HG02884 (cell line): ENCODE data around the gene KCNK15.
"Not testable (repeated sequence)": the region's sequence is repeated elsewhere in the genome, so short reads cannot be mapped to it uniquely, and the experiment has no call there.

ENCODE experiments used
- ATAC-seq: cut with Tn5 transposase; IDR thresholded peaks from one replicate; pipeline ENCODE4 v1.9.1; 2021; ENCODE audit warnings: mild to moderate bottlenecking, moderate library complexity; ENCODE audit not compliant: unreplicated experiment

Gene KCNK15

DNA sequence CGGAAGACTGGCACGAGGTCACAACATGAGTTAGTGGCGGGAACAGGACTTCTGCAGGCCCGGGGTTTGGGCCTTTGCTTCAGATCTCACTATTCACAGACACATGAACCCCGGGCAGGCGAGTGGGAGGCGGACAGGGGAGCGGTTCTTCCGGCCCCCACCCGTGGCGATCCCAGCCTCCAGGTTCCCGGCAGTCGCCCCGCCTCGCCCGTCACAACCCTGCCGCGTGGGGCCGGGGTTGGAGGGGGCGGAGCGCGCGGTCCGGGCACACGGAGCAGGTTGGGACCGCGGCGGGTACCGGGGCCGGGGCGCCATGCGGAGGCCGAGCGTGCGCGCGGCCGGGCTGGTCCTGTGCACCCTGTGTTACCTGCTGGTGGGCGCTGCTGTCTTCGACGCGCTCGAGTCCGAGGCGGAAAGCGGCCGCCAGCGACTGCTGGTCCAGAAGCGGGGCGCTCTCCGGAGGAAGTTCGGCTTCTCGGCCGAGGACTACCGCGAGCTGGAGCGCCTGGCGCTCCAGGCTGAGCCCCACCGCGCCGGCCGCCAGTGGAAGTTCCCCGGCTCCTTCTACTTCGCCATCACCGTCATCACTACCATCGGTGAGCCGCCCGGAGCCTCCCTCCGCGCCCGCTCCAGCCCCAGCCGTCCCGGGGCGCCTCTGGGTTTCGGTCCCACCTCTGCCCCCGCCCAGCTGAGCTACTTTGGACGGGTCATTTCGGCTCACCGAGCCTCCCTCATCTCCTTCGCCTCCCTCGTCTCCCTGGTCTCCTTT, at the start of gene KCNK15:
TSS of gene KCNK15 (plus strand) at position 268 of the 769 bp plus-strand sequence. CDS start at position 314, 46 bp downstream.
- ATAC-seq: no peak

DNA sequence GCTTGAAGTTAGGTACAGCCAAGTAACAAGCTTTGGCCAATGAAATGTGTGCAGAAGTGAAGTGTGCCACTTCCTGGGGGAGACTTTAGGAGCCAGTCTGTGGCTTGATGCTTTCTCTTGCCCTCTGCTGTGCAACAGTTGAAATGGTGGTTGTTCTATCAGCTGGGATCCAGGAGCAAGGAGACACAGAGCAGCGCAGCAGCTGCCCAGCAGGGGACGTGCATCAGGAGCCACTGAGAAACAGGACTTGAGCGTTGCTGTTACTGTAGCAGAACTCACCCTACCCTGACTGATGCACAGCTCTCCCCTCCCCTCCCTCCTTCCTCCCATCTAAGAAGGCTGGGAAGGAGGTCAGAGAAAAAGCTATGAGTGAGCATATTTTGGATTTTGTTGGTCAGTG, 49.4 kb upstream of the KCNK15 start:
- no peak for ATAC-seq

DNA sequence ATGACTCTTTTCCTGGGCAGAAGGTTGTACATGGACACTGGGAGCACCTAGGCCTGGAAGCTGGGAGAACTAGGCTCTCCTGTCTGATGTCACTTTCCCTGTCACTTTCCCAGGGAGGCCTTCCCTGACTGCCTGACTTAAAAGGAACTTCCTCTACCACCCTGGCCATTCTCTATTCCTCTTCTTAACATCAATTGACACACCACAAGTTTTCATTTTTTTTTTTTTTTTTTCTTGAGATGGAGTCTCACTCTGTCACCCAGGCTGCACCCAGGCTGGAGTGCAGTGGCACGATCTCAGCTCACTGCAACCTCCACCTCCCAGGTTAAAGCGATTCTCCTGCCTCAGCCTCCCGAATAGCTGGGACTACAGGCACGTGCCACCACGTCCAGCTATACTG, 48.6 kb upstream of the KCNK15 start:
- not testable (repeated sequence) for ATAC-seq

GRCh38 chr20:44698351-44698750, 47.3 kb upstream of the KCNK15 start:
- ATAC-seq: no peak

DNA sequence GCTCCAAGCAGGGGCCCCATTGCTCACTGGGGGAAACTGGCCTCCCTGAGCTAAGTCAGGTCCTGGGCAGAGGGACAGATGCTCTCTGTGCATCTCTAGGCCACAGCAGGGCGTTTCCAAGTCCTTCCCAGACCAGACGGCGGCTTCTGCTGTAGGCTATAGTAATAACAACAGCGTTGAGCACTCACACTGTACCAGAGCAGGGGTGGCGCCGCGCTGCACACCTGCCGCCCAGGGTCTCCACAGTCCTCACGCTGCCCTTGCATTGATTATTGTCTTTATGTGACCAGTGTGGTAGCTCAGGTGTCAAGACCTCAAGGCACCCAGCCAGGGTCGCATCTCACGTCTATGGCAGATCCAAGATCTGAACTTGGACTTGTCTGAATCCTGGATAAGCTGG, 45.4 kb upstream of the KCNK15 start:
- no peak for ATAC-seq

DNA sequence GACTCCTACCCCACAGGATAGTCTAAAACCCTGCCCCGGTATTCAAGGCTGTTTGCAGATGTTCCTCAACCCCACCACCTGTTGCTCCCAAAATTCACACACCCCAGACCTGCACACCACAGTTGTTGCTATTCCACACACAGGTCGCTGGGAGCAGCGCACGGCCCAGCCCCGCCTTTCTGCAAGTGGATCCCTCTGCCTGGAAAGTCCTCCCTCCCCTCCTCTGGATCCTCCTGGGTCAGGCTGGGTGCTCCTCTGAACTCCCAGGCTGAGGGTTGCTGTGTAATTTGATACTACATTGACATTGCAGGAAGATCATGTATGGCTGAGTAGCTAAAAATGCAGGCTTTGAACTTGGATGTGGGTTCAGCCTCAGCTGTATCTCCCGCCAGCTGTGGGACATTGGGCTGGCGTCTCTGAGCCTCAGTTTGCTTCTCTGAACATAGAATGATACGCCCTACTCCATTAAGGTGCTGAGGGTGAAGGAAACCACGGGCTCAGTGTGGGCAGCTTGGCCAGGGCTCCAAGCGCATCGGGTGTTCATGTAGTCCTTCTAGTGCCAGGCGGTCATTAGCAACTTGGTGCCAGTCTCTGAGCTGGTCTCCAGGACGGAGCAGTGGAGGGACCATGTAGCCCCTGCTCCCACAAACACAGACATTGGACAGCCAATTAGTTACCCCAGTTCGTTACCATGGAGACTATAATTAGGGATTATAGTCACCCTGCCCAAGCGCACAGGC, 44.4 kb upstream of the KCNK15 start:
- ATAC-seq: no peak

DNA sequence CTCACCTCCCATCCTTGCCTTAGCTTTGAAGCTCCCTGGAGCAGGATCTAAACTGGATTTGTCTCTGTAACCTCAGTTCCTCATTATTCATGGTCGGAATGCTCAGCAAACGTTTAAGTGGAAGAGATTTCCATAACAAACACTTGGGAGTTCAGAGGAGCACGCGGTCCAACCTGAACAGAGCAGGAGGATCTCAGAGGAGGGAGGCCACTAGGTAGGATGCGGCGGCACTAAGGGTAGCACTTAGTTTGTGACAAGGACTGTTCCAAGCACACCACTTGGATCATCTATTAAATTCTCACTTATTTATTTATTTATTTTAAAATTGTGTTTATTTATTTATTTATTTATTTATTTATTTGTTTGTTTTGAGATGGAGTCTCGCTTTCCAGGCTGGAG, 43.8 kb upstream of the KCNK15 start:
- ATAC-seq: no peak

GRCh38 chr20:44702776-44703175, 42.9 kb upstream of the KCNK15 start:
- ATAC-seq: no peak

DNA sequence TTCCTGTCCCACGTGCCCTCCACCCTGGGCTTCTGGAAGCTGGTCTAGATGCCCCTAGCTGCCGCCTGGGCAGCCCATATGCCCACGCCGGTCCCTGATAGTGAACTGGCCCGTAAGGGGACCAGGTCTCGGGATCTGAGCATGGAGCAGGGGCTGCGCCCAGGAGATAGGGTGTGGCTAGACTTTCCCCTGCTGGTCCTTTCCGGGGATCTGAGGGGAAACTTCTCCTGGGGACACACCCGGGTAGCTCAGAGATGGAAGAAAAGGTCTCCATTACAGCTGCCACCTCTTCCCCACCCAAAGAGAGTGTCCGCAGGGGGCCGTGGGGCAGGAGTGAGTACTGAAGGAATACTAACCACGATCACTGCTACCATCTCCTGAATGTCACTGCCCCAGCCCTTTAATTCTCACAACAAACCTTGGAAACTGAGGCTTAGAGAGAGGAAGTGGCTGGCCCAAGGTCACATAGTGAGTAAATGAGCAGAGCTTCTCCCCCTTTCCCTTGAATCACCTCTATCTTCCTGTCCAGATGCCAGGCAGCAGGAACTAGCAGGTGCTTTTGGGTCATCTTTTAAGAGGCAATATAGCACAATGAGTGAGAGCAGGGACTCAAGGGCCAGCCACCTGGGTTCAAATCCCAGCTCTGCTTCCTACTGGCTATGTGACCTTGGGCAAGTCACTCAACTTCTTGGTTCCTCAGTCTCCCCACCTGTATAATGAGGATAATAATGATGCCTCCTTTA, 42.3 kb upstream of the KCNK15 start:
- no peak for ATAC-seq

- no peak for ATAC-seq
Measured at GRCh38 chr20:44703956-44704488, 41.6 kb upstream of the KCNK15 start.

DNA sequence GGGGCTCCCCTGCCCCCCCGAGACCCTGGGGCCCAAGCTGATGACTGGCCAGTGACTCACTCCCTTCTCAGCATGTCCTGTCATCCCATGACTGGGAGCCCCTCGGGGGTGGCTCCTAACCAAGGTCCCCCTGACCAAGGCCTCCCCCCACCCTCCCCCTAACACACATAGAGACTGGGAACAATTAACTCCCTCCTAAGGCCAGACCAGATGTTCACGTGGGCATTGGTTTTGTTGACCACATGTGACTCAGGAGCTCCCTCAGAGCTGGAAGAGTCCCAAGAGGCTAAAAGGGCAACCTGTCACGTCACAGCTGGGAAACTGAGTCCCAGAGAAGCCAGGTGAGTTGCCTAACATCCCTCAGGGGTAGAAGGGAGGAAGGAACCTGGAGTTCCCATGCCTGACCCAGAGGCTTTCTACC, 41.1 kb upstream of the KCNK15 start:
- ATAC-seq: no peak

DNA sequence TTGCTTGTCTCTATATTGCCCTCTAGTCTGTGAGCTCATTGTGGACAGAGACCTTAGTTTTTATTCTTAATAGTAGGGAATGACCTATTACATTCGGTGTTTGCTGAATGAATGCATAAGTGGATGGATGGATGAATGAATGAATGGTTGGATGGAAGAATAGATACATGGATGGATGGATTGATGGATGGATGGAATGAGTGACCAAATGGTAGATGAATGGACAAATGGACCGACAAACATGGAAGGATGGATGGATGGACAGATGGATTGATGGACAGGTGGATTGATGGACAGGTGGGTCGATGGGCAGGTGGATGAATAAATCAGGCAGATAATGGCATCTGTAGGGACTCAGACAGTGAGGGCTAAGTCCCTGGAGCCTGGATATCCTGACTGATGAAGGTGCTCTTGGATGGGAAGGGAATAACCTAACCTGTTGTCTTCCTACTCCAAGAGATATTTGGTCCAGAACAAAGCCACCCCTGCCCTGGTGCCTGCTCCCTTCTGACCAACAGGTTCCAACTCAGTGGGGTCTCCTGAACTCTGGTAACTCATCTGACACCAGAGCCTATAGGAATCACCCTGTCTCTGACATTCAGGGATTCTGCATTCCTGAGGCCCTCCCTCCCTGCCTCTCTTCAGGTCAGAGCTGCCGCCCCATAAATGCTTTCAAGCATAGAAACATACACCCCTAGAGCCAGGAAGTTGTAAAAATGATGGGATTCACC, 40.1 kb upstream of the KCNK15 start:
- ATAC-seq: no peak

- no peak for ATAC-seq
Measured at GRCh38 chr20:44706301-44707017, 39.2 kb upstream of the KCNK15 start.

- no peak for ATAC-seq
Measured at GRCh38 chr20:44707018-44707579, 38.6 kb upstream of the KCNK15 start.

GRCh38 chr20:44709380-44709779, 36.3 kb upstream of the KCNK15 start:
- no peak for ATAC-seq

- ATAC-seq: no peak
Measured at GRCh38 chr20:44709797-44710196, 35.9 kb upstream of the KCNK15 start.

- no peak for ATAC-seq
Measured at GRCh38 chr20:44711237-44711636, 34.4 kb upstream of the KCNK15 start.

DNA sequence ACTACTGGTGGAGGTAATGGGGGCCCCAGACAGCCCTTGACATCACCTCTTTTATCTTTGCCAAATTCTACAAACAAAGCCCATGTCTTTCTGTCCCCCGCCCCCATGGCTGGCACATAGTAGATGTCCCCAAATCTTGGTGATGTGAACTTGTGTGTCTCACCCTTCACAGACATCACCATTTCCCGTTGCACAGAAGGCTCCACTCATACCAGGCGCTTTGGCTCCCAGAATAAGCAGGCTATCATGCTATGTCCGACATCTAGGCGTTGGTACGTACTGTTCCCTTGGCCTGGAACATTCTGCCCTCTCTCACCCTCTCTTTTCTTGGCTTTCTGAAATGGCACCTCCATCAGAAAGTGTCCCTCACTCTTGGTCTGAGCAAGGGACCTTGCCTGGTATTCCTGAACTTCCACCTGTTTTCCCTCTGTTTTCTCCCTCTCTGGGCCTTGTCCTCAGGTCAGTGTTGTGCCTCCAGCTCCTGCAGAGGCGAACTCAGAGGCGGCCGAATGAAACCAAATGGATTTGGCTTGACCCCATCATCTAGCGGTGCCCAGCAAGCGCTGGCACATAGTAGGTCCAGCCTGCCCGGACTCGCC, 31.5 kb upstream of the KCNK15 start:
- ATAC-seq: no peak
